Erythroblast (primary cell): ENCODE data around the gene ALPK3.

Source experiments
- GATA1 ChIP-seq: IDR thresholded peaks from 2 replicates; pipeline ENCODE4 v1.6.1; 2011; ENCODE audit warnings: low read depth, mild to moderate bottlenecking, control low read depth, low read length, moderate library complexity
- POLR2A ChIP-seq: IDR thresholded peaks from 2 replicates; pipeline ENCODE4 v1.6.1; 2011; ENCODE audit warnings: mild to moderate bottlenecking, low read length

- TF ChIP-seq POLR2A (no peak), GATA1 (no peak)
Observed at GRCh38 chr15:84872009-84872910, 55.1 kb downstream of the ALPK3 start.
